ENCODE results near the gene PREX1. TPM values are rescaled to one million over a fixed set of nuclear protein-coding genes. Genes with fewer than 3 reads are reported as not detected.

Gene PREX1
- total and polyA plus RNA-seq, 12 donors: 10.1 to 85.1 (median 42.9) TPM

GRCh38 chr20:48578397-48579098 lies 249.3 kb downstream of the PREX1 start:
- Histone ChIP-seq H3K36me3 (replicated peaks in 1 of 2) (no peaks in the 10 kb centered on the region), H3K4me1 (replicated peaks in 1 of 2) (no peaks in the 10 kb centered on the region), H3K4me3 (no peak overlapping the region), H3K27me3 (peaks cover 10% of the 10 kb centered on the region), H3K9me3 (replicated peaks in 1 of 3) (no peaks in the 10 kb centered on the region), H3K27ac (no peak overlapping the region)
- DNase-seq: no peak
- intact Hi-C loops (cut with DNase I): no loop called here
- TF ChIP-seq POLR2A (IDR thresholded peaks at IDR 0.05): no peak
- TF ChIP-seq CTCF (IDR thresholded peaks at IDR 0.05): no peak
- 81 to 92% (median 84%) methylated on average over 11 of the region's 11 CpGs for WGBS, 4 donors

- Histone ChIP-seq H3K4me3 (no peak overlapping the region), H3K27me3 (peaks cover 9% of the 10 kb centered on the region), H3K9me3 (replicated peaks in 1 of 3) (no peaks in the 10 kb centered on the region), H3K4me1 (replicated peaks in 1 of 2) (no peaks in the 10 kb centered on the region), H3K27ac (no peak overlapping the region), H3K36me3 (replicated peaks in 1 of 2) (no peaks in the 10 kb centered on the region)
- no peak for DNase-seq
- intact Hi-C loops (cut with DNase I): no loop called here
- TF ChIP-seq POLR2A (IDR thresholded peaks at IDR 0.05) (no peak), CTCF (IDR thresholded peaks at IDR 0.05) (no peak)
- 72 to 77% (median 75%) methylated on average over 11 of the region's 11 CpGs for WGBS, 4 donors
Measured at GRCh38 chr20:48577557-48577956, 250.2 kb downstream of the PREX1 start.

GRCh38 chr20:48574383-48574782 lies 253.4 kb downstream of the PREX1 start:
- no peak for TF ChIP-seq POLR2A (IDR thresholded peaks at IDR 0.05)
- TF ChIP-seq CTCF (IDR thresholded peaks at IDR 0.05): no peak
- no peaks in the 10 kb centered on the region for H3K9me3 ChIP-seq (replicated peaks in 1 of 3)
- H3K36me3 ChIP-seq (replicated peaks in 1 of 2): no peaks in the 10 kb centered on the region
- intact Hi-C loops (cut with DNase I): no loop called here
- no peak overlapping the region for H3K4me3 ChIP-seq
- H3K27ac ChIP-seq: no peak overlapping the region
- no peaks in the 10 kb centered on the region for H3K27me3 ChIP-seq
- H3K4me1 ChIP-seq (replicated peaks in 1 of 2): no peaks in the 10 kb centered on the region
- WGBS, 4 donors: 0 to 20% (median 12%) methylated on average over 1 of the region's 1 CpG
- peak in 1 of 7 donors; percentile 8 for DNase-seq

Other genes with a start within 250 kb of the PREX1 start
- gene ARFGEF2, start 93.7 kb upstream of the PREX1 start, total RNA-seq: 100 to 1,000 TPM in 2 of 9 donors, 10 to 100 TPM in 7; 52.8 to 128 (median 73.0) TPM
- gene ARFGEF2, start 93.7 kb upstream of the PREX1 start, polyA plus RNA-seq: 10 to 100 TPM; 17.1 to 80.3 (median 33.1) TPM
- gene CSE1L, start 218.3 kb upstream of the PREX1 start, total RNA-seq: 10 to 100 TPM; 27.8 to 91.6 (median 44.8) TPM
- gene CSE1L, start 218.3 kb upstream of the PREX1 start, polyA plus RNA-seq: 10 to 100 TPM; 19.1 to 81.0 (median 19.7) TPM

Measured in adrenal gland (tissue), 12 donors.